Measurements from ENCODE around the gene FKTN.
A peak's percentile ranks its signal among the peaks of the same experiment; 100 is the strongest.

FKTN gene

GRCh38 chr9:105593145-105593544 is 35.2 kb downstream of the FKTN start:
- TF ChIP-seq CTCF (IDR thresholded peaks at IDR 0.05; ENCODE audit: extremely low read depth, insufficient read depth, missing control alignments) = no peak
- DNase-seq (ENCODE audit: low spot score) = no peak
- in situ Hi-C loops (cut with MboI; ENCODE audit: low pct_unique_long_range_greater_than_20kb, low sequenced_read_pairs, unreplicated experiment) = no loop called here

GRCh38 chr9:105608721-105609598 is 51.0 kb downstream of the FKTN start:
- peak; percentile 58 for TF ChIP-seq CTCF (IDR thresholded peaks at IDR 0.05; ENCODE audit: extremely low read depth, insufficient read depth, missing control alignments)
- in situ Hi-C loops (cut with MboI; ENCODE audit: low pct_unique_long_range_greater_than_20kb, low sequenced_read_pairs, unreplicated experiment) = no loop called here
- DNase-seq (ENCODE audit: low spot score) = peak; percentile 21

GRCh38 chr9:105621001-105621400 is 63.1 kb downstream of the FKTN start:
- in situ Hi-C loops (cut with MboI; ENCODE audit: low pct_unique_long_range_greater_than_20kb, low sequenced_read_pairs, unreplicated experiment) = no loop called here
- no peak for DNase-seq (ENCODE audit: low spot score)
- no peak for TF ChIP-seq CTCF (IDR thresholded peaks at IDR 0.05; ENCODE audit: extremely low read depth, insufficient read depth, missing control alignments)

GRCh38 chr9:105625088-105625487 is 67.2 kb downstream of the FKTN start:
- DNase-seq (ENCODE audit: low spot score) = no peak
- no peak for TF ChIP-seq CTCF (IDR thresholded peaks at IDR 0.05; ENCODE audit: extremely low read depth, insufficient read depth, missing control alignments)
- in situ Hi-C loops (cut with MboI; ENCODE audit: low pct_unique_long_range_greater_than_20kb, low sequenced_read_pairs, unreplicated experiment) = no loop called here

GRCh38 chr9:105632807-105633206 is 74.9 kb downstream of the FKTN start:
- no peak for TF ChIP-seq CTCF (IDR thresholded peaks at IDR 0.05; ENCODE audit: extremely low read depth, insufficient read depth, missing control alignments)
- in situ Hi-C loops (cut with MboI; ENCODE audit: low pct_unique_long_range_greater_than_20kb, low sequenced_read_pairs, unreplicated experiment) = no loop called here
- DNase-seq (ENCODE audit: low spot score) = no peak

- in situ Hi-C loops (cut with MboI; ENCODE audit: low pct_unique_long_range_greater_than_20kb, low sequenced_read_pairs, unreplicated experiment) = no loop called here
These were observed 75.5 kb downstream of the FKTN start for GRCh38 chr9:105633411-105633810.

More at GRCh38 chr9:105633411-105633810, 75.5 kb downstream of the FKTN start:
- no peak for DNase-seq (ENCODE audit: low spot score)
- no peak for TF ChIP-seq CTCF (IDR thresholded peaks at IDR 0.05; ENCODE audit: extremely low read depth, insufficient read depth, missing control alignments)

Measured in GM13977 (cell line).